GM12878 (cell line): ENCODE data around the gene TRANK1. TPM values are rescaled to one million over a fixed set of nuclear protein-coding genes. Genes with fewer than 3 reads are reported as not detected.
A peak's percentile ranks its signal among the peaks of the same experiment; 100 is the strongest.

Source experiments
- ATAC-seq: fragments of 200-7000 bp; cut with Tn5 transposase; 3 replicates; pipeline ENCODE4 v1.9.1; 2020; ENCODE audit warnings: mild to moderate bottlenecking, moderate library complexity
- BruUV-seq: library from RNA; stranded (reverse); fragments of 400-500 nt; replicated peaks from 2 replicates; lab custom pipeline; 2021; lab: Mats Ljungman, UMichigan
- CTCF ChIA-PET: fragments of 300-600 bp; sonication (Branson Sonifier 250); formaldehyde crosslinking; extraction: SDS; loops from one replicate; lab custom pipeline; 2021; ENCODE audit warnings: inconsistent platforms; lab: Yijun Ruan, JAX
- POLR2A ChIA-PET: fragments of 350-600 bp; formaldehyde crosslinking; extraction: SDS; loops from one replicate; lab custom pipeline; 2021; ENCODE audit warnings: inconsistent platforms; lab: Charles Lee
- RAD21 ChIA-PET: fragments of 300-600 bp; sonication (Branson Sonifier 250); formaldehyde crosslinking; loops from one replicate; lab custom pipeline; 2023; ENCODE audit warnings: antibody characterized with exemption; ENCODE audit not compliant: unreplicated experiment; lab: Charles Lee
- SMC1A ChIA-PET: fragments of 300-600 bp; sonication (Branson Sonifier 250); formaldehyde crosslinking; loops from one replicate; lab custom pipeline; 2023; ENCODE audit not compliant: unreplicated experiment, uncharacterized antibody; lab: Charles Lee
- DNase-seq: peaks from one replicate; pipeline ENCODE4 v3.0.0-alpha.2; 2011; ENCODE audit warnings: low read depth, low spot score
- FAIRE-seq: peaks from 3 replicates; lab custom pipeline; 2011; peaks lifted over from hg19 to GRCh38; lab: Jason Lieb, UNC
- H2AFZ ChIP-seq: 2 replicates; pipeline ENCODE4 v1.6.0; 2011; ENCODE audit warnings: low read depth, low read length, control low read depth; ENCODE audit not compliant: control insufficient read depth
- H3K27ac ChIP-seq: 2 replicates; pipeline ENCODE4 v1.5.1; 2011; ENCODE audit warnings: control low read depth; ENCODE audit not compliant: control insufficient read depth, insufficient read depth
- H3K27me3 ChIP-seq, 2 experiments: replicated peaks in 1 of 2; 2 replicates each; pipeline versions ENCODE4 v1.6.0 to v1.6.1; 2011; ENCODE audit warnings: low read length in 1 of 2; ENCODE audit not compliant: control insufficient read depth in 2 of 2, insufficient read depth in 2 of 2
- H3K36me3 ChIP-seq, 2 experiments: 2 replicates each; pipeline ENCODE4 v1.5.1; 2011; ENCODE audit warnings: low read length in 1 of 2; ENCODE audit not compliant: control insufficient read depth in 2 of 2, insufficient read depth in 2 of 2
- H3K4me1 ChIP-seq: 2 replicates; pipeline ENCODE4 v1.6.1; 2011; ENCODE audit warnings: mild to moderate bottlenecking, low read length, moderate library complexity, mixed read lengths; ENCODE audit not compliant: control insufficient read depth, insufficient read depth
- H3K4me2 ChIP-seq: 2 replicates; pipeline ENCODE4 v1.6.0; 2011; ENCODE audit warnings: control low read depth; ENCODE audit not compliant: control insufficient read depth, insufficient read depth
- H3K4me3 ChIP-seq: fragments of 200-600 bp; sonication (generic); 2 replicates; pipeline ENCODE4 v1.5.1; 2016
- H3K79me2 ChIP-seq: 2 replicates; pipeline ENCODE4 v1.6.0; 2011; ENCODE audit warnings: low read length; ENCODE audit not compliant: control insufficient read depth, insufficient read depth
- H3K9ac ChIP-seq: 2 replicates; pipeline ENCODE4 v1.8.0; 2011; ENCODE audit warnings: low read length, control low read depth, mixed read lengths; ENCODE audit not compliant: control insufficient read depth, insufficient read depth
- H3K9me3 ChIP-seq: replicated peaks from 3 replicates; pipeline ENCODE4 v1.5.1; 2011; ENCODE audit warnings: mild to moderate bottlenecking, low read length; ENCODE audit not compliant: control insufficient read depth, insufficient read depth
- H4K20me1 ChIP-seq: 2 replicates; pipeline ENCODE4 v1.6.0; 2011; ENCODE audit not compliant: control insufficient read depth, insufficient read depth
- CBX3 ChIP-seq: fragments of 200-600 bp; sonication (generic); IDR thresholded peaks from 2 replicates; pipeline ENCODE4 v1.6.1; 2016; ENCODE audit warnings: low read depth, borderline replicate concordance
- EP300 ChIP-seq, 2 experiments: fragments of 150-350 bp in 1 of 2; IDR thresholded peaks; 2 replicates each; pipeline ENCODE4 v1.6.1; 2011 to 2012; ENCODE audit warnings: low read depth in 2 of 2, low read length in 2 of 2, borderline replicate concordance in 1 of 2, improper control_type of control experiment in 1 of 2, inconsistent platforms in 1 of 2; ENCODE audit not compliant: control insufficient read depth in 1 of 2
- FOS ChIP-seq: IDR thresholded peaks from 3 replicates; pipeline ENCODE4 v1.6.1; 2011; ENCODE audit warnings: borderline replicate concordance; ENCODE audit not compliant: insufficient read length; ENCODE audit errors: extremely low read depth
- GABPA ChIP-seq: IDR thresholded peaks from 2 replicates; pipeline ENCODE4 v1.6.1; 2014; ENCODE audit warnings: antibody characterized with exemption, low read depth, mild to moderate bottlenecking, inconsistent platforms
- IKZF2 ChIP-seq, 2 experiments: fragments of 450-650 bp; IDR thresholded peaks; 2 replicates each; pipeline ENCODE4 v1.6.1; 2017; ENCODE audit warnings: mild to moderate bottlenecking in 2 of 2, moderate library complexity in 2 of 2
- JUNB ChIP-seq: IDR thresholded peaks from 2 replicates; pipeline ENCODE4 v1.6.1; 2016; ENCODE audit warnings: antibody characterized with exemption, mild to moderate bottlenecking
- MTA2 ChIP-seq: fragments of 450-650 bp; IDR thresholded peaks from 2 replicates; pipeline ENCODE4 v1.6.1; 2016; ENCODE audit warnings: low read depth, mild to moderate bottlenecking, moderate library complexity
- NR2C2 ChIP-seq: IDR thresholded peaks from 2 replicates; pipeline ENCODE4 v1.6.1; 2011; ENCODE audit warnings: borderline replicate concordance, low read depth; ENCODE audit not compliant: control insufficient read depth, insufficient read length
- POLR2AphosphoS2 ChIP-seq: IDR thresholded peaks from 2 replicates; pipeline ENCODE4 v1.6.1; 2011; ENCODE audit warnings: low read depth, mild to moderate bottlenecking, low read length, improper control_type of control experiment, moderate library complexity
- SRF ChIP-seq, 2 experiments: IDR thresholded peaks; 2 replicates each; pipeline ENCODE4 v1.6.1; 2011; ENCODE audit warnings: low read depth in 2 of 2, low read length in 2 of 2, mild to moderate bottlenecking in 1 of 2, moderate library complexity in 1 of 2
- WGBS: methylation state at CpG from one replicate; pipeline ENCODE4 v1.1.6; 2016; ENCODE audit warnings: low lambda C conversion rate; ENCODE audit not compliant: insufficient replicate concordance, insufficient coverage; ENCODE audit errors: missing lambda C conversion rate; 5-methylcytosine and 5-hydroxymethylcytosine counted together
- in situ Hi-C: fragments of 300-500 bp; cut with MboI; formaldehyde crosslinking; loops from 9 replicates; pipeline ENCODE4 v1.14.3; 2018; ENCODE audit warnings: mixed read lengths
- intact Hi-C: fragments of 100-400 bp; cut with micrococcal nuclease; formaldehyde crosslinking; loops from one replicate; pipeline ENCODE4 v1.14.2; 2022; ENCODE audit not compliant: unreplicated experiment
- polyA plus RNA-seq, 11 experiments: library from polyadenylated mRNA; depleted of rRNA in 4 of 11; unstranded in 6 of 11; stranded (reverse) in 5 of 11; fragments of >200 nt; fragmentation: Nextera tagmentation in 4 of 11; fragmentation: Illumina TruSeq in 1 of 11; extraction: Ambion mirVana in 4 of 11; extraction: Trizol in 1 of 11; gene quantifications; 1 replicate in 1 of 11; 2 replicates in 10 of 11; pipeline versions ENCODE4 v1.2.1 to v1.2.3, GENCODE V29; 2011 to 2016; ENCODE audit warnings: inconsistent platforms in 2 of 11, missing spikeins in 2 of 11, low read depth in 1 of 11
- total RNA-seq, 4 experiments: library from RNA; depleted of rRNA in 3 of 4; stranded (reverse); fragments of >200 nt in 3 of 4; fragmentation: Illumina TruSeq in 1 of 4; extraction: Trizol in 1 of 4; gene quantifications; 2 replicates each; pipeline versions ENCODE4 v1.2.1 to v1.2.3, GENCODE V29; 2013 to 2021
- TF ChIP-seq, protein P1 (sequence below): IDR thresholded peaks from 2 replicates; pipeline ENCODE4 v1.6.1; 2012; ENCODE audit warnings: low read length, inconsistent platforms
- TF ChIP-seq, protein P2 (sequence below): fragments of 450-650 bp; IDR thresholded peaks from 2 replicates; pipeline ENCODE4 v1.6.1; 2017; ENCODE audit warnings: mild to moderate bottlenecking, low read depth, inconsistent platforms; ENCODE audit not compliant: poor library complexity, severe bottlenecking
- TF ChIP-seq, protein P3 (sequence below): IDR thresholded peaks from 2 replicates; pipeline ENCODE4 v1.6.1; 2012; ENCODE audit warnings: low read depth, low read length, improper control_type of control experiment
- TF ChIP-seq, protein P4 (sequence below): fragments of 450-650 bp; IDR thresholded peaks from 2 replicates; pipeline ENCODE4 v1.6.1; 2017; ENCODE audit warnings: low read depth, mild to moderate bottlenecking, moderate library complexity

TRANK1 gene
- total and polyA plus RNA-seq, 10 of the 15 experiments (the other 5 are each of a cell fraction or from before 2014, with no cell fraction given): 0.46 to 8.8 (median 1.1) TPM

DNA sequence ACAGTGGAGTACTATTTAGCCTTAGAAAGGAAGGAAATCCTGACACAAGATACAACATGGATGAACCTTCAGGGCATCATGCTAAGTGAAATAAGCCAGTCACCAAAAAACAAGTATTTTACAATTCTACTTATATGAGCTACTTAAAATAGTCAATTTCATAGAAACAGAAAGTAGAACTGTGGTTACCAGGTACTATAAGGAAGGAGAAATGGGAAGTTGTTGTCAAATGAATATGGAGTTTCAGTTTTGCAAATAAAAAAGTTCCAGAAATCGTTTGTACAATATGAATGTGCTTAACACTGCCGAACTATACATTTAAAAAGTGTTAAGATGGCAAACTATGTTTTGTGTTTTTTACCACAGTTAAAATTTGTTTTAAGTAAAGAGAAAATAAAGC is 26.8 kb downstream of the TRANK1 start:
- BruUV-seq: no TSS peak
- Histone ChIP-seq H4K20me1 (no peaks in the 10 kb centered on the region), H3K27me3 (no peaks in the 10 kb centered on the region), H3K79me2 (no peaks in the 10 kb centered on the region), H2AFZ (no peak overlapping the region), H3K9ac (no peak overlapping the region), H3K4me1 (peaks cover 14% of the 10 kb centered on the region), H3K4me2 (peak overlapping the region; percentile 55), H3K27ac (no peak overlapping the region), H3K36me3 (no peaks in the 10 kb centered on the region), H3K4me3 (no peak overlapping the region), H3K9me3 (peaks cover 16% of the 10 kb centered on the region)
- in situ Hi-C loops: no loop called here
- ATAC-seq: peak; percentile 85
- DNase-seq: peak; percentile 48
- ChIA-PET POLR2A (interaction anchor here (0.6 kb wide), 1 partner anchor 17 kb away, joined by 3 read pairs; no protein-coding TSS in a partner anchor), RAD21 (interaction anchor here (1.0 to 2.3 kb wide), 5 partner anchors 10 to 41 kb away, joined by 4 to 13 read pairs (median 5); no protein-coding TSS in a partner anchor), CTCF (interaction anchor here (1.0 to 2.8 kb wide), 5 partner anchors 13 to 75 kb away, joined by 3 to 11 read pairs (median 3); partner anchors contain the start of genes EPM2AIP1 and MLH1), SMC1A (interaction anchor here (0.6 to 1.8 kb wide), 8 partner anchors 11 to 107 kb away, joined by 3 to 12 read pairs (median 4); no protein-coding TSS in a partner anchor)
- 0% methylated on average over 2 of the region's 2 CpGs for WGBS
- intact Hi-C loops: no loop called here
- FAIRE-seq: no peak
- TF ChIP-seq NR2C2 (no peak), CBX3 (no peak), MTA2 (peak; percentile 57; the same call in 1 of the 2 replicates), GABPA (peak; percentile 42; the same call in 1 of the 2 replicates), IKZF2 (IDR thresholded peaks at IDR 0.05) (peak; percentile 91 to 93), SRF (IDR thresholded peaks at IDR 0.05; ENCODE audit: low read depth in 2 of 2, low read length in 2 of 2) (no peak), JUNB (peak; percentile 78), FOS (no peak), POLR2AphosphoS2 (no peak), EP300 (IDR thresholded peaks at IDR 0.05; ENCODE audit: borderline replicate concordance in 1 of 2, control insufficient read depth in 1 of 2, low read depth in 2 of 2, low read length in 2 of 2) (0 out of 4 replicates have a peak, but pooled peaks have one; percentile 24 to 50)
- TF ChIP-seq, protein P1, sequence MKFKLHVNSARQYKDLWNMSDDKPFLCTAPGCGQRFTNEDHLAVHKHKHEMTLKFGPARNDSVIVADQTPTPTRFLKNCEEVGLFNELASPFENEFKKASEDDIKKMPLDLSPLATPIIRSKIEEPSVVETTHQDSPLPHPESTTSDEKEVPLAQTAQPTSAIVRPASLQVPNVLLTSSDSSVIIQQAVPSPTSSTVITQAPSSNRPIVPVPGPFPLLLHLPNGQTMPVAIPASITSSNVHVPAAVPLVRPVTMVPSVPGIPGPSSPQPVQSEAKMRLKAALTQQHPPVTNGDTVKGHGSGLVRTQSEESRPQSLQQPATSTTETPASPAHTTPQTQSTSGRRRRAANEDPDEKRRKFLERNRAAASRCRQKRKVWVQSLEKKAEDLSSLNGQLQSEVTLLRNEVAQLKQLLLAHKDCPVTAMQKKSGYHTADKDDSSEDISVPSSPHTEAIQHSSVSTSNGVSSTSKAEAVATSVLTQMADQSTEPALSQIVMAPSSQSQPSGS: peak; percentile 72; the same call in 1 of the 2 replicates
- TF ChIP-seq, protein P2, sequence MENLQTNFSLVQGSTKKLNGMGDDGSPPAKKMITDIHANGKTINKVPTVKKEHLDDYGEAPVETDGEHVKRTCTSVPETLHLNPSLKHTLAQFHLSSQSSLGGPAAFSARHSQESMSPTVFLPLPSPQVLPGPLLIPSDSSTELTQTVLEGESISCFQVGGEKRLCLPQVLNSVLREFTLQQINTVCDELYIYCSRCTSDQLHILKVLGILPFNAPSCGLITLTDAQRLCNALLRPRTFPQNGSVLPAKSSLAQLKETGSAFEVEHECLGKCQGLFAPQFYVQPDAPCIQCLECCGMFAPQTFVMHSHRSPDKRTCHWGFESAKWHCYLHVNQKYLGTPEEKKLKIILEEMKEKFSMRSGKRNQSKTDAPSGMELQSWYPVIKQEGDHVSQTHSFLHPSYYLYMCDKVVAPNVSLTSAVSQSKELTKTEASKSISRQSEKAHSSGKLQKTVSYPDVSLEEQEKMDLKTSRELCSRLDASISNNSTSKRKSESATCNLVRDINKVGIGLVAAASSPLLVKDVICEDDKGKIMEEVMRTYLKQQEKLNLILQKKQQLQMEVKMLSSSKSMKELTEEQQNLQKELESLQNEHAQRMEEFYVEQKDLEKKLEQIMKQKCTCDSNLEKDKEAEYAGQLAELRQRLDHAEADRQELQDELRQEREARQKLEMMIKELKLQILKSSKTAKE: peak; percentile 22
- TF ChIP-seq, protein P3, sequence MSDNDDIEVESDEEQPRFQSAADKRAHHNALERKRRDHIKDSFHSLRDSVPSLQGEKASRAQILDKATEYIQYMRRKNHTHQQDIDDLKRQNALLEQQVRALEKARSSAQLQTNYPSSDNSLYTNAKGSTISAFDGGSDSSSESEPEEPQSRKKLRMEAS: no peak
- TF ChIP-seq, protein P4, sequence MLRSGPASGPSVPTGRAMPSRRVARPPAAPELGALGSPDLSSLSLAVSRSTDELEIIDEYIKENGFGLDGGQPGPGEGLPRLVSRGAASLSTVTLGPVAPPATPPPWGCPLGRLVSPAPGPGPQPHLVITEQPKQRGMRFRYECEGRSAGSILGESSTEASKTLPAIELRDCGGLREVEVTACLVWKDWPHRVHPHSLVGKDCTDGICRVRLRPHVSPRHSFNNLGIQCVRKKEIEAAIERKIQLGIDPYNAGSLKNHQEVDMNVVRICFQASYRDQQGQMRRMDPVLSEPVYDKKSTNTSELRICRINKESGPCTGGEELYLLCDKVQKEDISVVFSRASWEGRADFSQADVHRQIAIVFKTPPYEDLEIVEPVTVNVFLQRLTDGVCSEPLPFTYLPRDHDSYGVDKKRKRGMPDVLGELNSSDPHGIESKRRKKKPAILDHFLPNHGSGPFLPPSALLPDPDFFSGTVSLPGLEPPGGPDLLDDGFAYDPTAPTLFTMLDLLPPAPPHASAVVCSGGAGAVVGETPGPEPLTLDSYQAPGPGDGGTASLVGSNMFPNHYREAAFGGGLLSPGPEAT: peak; percentile 73
